HTR-8/SVneo (cell line): ENCODE data around the gene NOPCHAP1.
"Not testable (repeated sequence)": the region's sequence is repeated elsewhere in the genome, so short reads cannot be mapped to it uniquely, and the experiment has no call there.

Experiments
- DNase-seq: peaks from one replicate; pipeline ENCODE4 v3.0.0; 2011; ENCODE audit warnings: low spot score, mixed read lengths; ENCODE audit not compliant: insufficient read length
- FAIRE-seq: peaks from 2 replicates; lab custom pipeline; 2011; peaks lifted over from hg19 to GRCh38; lab: Jason Lieb, UNC

NOPCHAP1 gene, protein sequence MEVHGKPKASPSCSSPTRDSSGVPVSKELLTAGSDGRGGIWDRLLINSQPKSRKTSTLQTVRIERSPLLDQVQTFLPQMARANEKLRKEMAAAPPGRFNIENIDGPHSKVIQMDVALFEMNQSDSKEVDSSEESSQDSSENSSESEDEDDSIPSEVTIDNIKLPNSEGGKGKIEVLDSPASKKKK

DNA sequence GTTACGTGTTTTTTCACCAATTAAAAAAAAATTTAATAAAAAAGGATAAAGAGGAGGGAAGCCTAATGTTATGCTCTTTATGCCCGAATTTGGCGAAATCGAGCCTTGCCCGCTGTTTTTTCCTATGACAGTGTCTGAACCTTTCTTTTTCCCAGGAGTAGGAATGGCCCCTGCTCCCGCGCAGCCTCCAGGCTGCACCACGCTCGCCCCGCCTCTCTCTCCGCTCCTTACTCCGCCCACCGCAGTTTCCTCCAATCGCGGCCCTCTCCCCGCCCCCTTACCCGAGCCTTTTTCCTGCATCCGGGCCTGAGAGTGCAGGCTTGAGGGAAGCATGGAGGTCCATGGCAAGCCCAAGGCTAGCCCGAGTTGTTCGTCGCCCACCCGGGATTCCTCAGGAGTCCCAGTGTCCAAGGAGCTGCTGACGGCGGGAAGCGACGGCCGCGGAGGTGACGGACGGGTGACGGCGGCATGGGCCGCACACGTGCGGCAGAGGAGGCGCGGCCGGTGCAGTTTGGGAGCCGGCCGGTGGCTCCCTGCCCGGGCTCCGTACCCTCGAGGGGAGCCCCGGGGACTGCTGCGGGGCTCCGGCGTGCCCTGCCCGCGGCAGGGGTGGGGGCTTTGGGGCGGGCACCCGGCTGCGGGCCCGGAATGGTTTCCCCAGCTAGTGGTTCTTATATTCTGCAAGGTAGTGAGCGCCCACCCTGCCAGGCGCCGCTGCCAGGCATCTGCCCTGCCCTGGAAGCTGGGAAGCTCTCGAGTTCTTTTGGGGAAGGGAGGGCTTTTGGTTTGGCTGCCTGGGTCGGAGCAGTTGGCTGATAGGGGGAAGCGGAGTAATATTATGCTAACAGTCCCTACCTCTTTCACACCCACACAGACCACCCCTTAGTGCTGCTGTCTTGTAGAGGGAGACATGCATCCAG is at the start of gene NOPCHAP1:
TSS of gene NOPCHAP1 (plus strand) at position 295 of the 920 bp plus-strand sequence. CDS start at position 332, 37 bp downstream.
- peak; percentile 81 for FAIRE-seq
- DNase-seq: peak; percentile 93

DNA sequence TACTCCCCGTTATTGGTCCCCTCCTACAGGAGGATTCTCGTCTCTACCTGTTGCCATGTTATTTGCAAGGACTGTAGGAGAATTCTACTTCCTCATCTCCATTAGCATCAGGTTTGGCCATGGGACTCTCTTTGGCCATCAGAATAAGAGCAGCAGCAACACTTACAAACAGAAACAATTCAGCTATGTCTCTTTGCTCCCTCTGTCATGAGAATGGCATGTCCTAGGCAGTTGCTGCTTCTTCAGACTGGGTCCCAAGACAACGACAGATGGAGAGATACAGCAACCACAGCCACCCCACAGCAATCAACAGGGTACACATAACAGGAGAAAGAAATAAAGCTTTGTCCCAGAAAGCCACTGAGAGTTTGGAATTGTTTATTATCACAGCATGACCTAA is 47.7 kb upstream of the NOPCHAP1 start:
- DNase-seq (no peak), FAIRE-seq (no peak)

DNA sequence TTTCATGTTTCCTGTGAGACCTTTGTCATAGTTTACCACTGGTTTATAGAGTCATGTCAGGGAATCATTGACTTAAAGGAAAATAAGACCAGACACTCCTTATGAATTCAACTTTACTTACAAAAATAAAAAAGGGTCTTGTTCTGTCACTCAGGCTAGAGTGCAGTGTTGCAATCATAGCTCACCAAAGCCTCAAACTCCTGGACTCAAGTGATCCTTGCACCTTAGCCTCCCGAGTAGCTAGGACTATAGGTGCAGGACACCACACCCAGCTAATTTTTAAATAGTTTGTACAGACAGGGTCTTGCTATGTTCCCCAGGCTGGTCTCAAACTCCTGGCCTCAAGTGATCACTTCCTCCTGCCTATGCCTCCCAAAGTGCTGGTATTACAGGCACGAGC is 47.0 kb upstream of the NOPCHAP1 start:
- no peak for FAIRE-seq
- no peak for DNase-seq

DNA sequence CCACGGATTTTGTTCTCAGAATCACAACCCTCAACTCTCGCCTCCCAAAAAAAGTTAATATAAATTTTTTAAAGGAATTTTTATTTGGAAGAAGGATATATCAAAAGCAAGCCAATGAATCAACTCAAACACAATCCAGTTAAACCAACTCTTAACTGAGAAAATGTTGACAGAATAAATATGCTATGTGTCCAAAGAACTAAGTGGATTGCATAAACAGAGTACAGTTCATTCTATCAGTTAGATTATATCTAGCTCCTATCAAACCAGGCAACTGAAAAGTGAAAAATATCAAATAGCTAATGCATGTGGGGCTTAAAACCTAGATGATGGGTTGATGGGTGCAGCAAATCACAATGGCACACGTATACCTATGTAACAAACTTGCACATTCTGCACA is 44.7 kb upstream of the NOPCHAP1 start:
- no peak for DNase-seq
- FAIRE-seq: no peak

DNA sequence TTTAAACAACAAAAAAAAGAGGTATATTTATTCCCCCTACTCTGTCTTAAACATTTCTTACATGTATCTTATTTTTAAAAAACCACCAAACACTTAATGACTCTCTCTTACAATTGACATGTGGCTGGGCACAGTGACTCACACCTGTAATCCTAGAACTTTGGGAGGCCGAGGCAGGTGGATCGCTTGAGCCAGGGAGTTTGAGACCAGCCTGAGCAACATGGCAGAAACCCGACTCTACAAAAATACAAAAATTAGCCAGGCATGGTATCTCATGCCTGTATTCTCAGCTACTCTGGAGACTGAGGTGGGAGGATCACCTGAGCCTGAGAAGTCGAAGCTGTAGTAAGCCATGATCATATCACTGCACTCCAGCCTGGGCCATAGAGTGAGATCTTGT is 44.0 kb upstream of the NOPCHAP1 start:
- DNase-seq: no peak
- FAIRE-seq: no peak

DNA sequence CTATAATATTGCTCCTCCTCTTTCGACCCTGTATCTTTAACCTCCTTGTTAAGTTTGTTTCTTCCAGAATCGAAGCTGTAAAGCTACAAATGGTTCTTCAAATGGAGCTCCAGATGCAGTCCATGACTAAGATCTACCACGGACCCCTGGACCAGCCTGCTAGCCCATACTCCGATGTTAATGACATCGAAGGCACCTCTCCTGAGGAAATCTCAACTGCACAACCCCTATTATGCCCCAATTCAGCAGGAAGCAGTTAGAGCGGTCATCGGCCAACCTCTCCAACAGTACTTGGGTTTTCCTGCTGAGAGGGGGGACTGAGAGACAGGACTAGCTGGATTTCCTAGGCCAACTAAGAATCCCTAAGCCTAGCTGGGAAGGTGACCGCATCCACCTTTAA is 42.7 kb upstream of the NOPCHAP1 start:
- not testable (repeated sequence) for FAIRE-seq, DNase-seq

DNA sequence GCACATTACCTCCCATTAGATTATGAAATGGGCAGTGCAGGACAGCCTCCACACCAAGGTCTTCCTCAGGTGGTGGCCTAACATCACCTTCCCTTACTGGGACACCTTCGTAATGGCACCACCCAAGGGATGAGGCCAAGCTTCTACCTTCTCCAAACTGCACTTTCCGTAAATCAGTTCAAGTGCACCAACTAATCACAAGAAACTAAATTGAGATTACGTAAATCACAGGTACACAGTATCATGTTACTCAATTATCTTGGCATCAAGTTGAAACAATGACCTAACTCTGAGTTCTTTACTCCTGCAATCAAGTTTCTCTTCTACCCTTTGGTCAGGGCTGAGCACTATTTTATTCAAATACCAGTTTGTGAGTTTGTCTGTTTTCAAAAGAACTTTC is 41.9 kb upstream of the NOPCHAP1 start:
- DNase-seq (no peak), FAIRE-seq (no peak)

DNA sequence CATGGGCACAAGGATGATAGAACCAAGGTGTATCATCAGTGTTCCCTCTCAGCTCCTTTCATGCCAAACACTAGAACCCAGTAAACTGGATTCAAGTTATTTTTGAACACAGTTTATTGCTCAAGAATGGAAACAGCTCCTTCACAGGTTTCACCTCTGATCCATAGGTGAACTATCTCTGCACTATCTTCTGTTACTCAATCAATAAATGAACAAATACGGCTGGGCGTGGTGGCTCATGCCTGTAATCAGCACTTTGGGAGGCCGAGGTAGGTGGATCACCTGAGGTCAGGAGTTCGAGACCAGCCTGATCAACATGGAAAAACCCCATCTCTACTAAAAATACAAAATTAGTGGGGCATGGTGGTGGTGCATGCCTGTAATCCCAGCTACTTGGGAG is 37.4 kb upstream of the NOPCHAP1 start:
- DNase-seq, FAIRE-seq: not testable (repeated sequence)

DNA sequence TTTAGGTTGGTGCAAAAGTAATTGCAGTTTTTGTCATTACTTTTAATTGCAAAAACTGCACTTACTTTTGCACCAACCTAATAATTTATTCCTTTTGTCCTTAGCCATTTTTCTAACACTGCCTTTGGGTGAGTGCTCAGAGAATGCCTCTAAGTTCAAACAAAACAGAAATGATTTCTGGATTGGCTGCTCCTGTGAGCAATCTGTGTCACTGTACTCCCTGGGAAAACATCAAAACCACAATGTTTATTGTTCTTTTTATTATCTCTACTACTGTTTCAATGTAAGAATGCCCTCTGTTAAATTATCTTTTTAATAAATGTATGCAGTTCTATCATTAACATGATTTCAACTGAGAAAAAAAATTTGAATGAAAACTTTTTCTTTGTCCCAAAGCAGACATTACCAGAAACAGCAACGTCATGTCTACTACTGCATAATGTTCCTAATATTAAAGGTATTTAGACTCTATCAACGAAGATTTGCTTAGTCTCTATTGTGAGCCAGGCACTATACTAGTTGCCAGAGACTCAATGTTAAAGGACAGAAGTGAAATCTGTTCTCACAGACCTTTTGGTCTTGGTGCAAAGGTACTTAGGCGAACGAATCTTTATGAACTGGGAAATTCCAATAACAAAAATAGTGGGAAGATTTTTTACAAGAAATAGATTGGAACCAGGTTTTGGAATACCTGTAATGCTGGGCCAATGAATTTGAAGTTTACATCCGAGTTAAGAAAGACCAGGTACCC is 34.2 kb upstream of the NOPCHAP1 start:
- DNase-seq (no peak), FAIRE-seq (no peak)

DNA sequence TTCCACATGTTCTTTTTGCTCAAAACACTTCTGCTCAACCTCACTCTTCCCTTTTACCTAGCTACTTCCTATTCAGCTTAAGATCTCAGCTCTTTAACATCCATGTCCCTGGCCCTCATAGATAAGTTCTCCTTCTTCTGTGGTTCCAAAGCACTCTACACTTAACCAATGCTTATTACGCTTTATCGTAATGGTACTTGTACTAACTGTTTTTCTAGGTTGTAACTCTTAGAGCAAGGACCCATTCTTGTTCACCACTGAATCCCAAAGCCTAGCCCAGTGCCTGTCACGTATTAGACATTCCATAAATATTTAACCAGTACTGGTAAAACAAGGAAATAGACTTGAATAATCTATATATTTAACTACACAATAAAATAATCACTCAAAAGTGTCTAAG is 33.3 kb upstream of the NOPCHAP1 start:
- no peak for DNase-seq
- no peak for FAIRE-seq

DNA sequence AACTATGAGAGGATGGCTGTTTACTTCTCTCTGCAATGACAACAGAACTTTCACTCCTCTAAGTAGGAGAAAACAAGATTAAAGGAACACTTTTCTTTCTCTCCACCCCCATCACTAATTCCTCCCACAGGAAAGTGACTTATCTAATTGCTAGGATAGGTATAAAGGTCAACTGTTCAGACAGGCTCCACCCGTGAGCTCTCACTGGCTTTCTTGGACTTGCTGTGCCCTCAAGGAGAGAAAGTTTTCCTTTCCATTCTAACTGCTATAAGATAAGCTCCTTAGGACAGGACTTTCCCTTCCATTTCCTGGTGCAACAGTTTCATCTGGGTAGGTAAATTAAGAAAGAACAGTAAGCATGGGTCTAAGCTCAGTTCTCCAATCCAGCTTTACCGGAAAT is 32.8 kb upstream of the NOPCHAP1 start:
- FAIRE-seq (no peak), DNase-seq (no peak)

DNA sequence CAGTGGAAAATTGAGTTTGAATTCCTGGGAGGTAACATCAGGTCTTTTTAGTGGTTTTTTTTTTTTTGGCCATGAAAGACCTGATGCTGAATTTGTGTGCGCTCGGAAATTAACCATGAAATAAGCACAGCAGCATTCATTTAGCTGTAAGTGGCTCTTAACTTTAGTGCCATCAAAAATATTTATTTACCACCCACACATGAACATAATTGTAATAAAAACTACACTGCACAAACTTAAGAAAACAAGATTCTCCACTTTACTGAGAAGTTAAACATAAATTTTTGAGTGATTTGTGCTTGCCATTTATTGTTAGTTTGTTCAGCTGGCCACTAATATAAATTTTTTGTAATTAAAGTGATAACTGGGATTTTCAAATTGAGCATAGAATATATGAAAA is 30.4 kb upstream of the NOPCHAP1 start:
- no peak for DNase-seq
- no peak for FAIRE-seq

DNA sequence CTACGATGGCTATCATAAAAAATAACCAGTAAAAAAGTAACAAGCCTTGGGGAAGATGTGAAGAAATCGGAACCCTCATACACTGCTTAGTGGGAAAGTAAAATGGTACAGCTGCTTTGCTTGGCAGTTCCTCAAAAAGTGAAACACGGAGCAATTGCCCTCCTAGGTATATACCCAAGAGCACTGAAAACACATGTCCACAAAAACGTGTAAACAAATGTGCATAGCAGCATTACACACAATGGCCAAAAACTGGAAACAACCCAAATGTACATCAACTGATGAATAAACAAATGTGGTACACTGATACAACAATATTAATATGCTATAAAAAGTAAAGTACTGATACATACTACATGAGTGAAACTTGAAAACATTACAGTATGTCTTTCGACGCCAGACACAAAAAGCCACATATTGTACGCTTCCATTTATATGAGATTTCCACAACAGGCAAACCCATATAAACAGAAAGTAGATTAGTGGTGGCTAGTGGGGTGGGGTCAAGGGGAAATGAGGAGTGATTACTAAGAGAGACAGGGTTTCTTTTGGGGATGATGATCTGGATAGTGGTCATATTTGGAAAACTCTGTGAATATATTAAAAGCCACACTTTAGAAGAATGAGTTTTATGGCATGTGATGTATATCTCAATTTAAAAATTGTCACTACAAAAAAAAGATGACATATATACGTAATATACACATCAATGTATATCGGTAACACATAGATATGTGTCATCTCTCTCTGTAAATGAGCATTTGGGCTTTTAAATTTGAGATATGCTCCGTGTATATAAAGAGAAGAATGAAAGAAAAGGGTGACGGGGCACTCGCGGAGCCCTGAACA is 29.0 kb upstream of the NOPCHAP1 start:
- FAIRE-seq (no peak), DNase-seq (no peak)

DNA sequence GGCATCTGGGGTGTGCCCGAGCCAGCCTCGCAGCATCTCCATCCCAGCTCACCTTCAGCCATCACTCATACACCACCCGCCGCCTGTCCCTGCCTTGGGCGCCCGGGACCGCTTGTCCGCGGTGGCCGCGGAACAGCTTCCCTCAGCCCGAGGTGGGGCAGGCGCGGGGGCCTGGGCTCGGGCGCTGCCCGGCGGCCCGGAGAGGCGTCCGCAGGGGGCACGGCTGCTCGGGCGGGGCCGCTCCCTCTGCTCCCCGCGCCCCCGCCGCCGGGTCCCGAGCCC is 28.5 kb upstream of the NOPCHAP1 start:
- DNase-seq: peak; percentile 21
- FAIRE-seq: no peak

DNA sequence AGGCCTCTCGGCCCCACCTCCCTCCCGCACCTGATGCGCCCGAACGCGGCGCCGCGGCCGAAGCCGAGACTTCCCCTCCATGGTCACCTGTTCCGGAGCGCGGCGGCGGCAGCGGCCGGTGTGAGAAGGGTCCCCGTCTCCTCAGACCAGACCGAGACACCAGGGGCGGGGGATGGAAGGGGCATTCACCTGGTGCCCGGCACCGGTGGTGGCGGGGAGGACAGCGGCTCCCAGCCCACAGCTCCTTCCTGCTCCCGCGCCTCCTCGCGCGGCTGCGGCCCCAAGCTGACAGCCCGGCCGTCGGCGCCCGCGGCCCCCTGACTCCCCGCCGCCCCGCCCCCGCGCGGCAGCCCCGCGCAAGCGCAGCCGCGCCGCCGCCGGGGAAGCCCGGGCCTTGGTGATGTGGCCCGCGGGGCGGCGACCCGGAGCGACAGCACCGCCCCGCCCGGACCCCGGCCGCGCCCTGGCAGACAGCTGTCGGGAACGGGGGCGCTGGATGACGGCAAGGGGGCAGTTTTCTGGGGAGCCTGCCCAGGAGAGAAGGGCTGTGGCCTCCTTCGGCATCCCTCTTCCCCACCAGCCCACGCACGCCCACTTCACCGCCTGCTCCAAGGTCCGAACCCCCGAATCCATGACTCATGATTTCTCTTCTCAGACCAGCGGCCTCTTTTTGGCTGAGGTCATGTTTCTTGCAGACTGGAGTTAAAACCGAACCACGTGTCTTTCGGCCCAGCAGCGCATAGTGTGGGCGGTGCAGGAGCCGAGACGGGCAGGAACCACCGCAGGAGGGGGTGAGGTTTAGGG is 27.9 kb upstream of the NOPCHAP1 start, which contains the start of gene SLC41A2:
TSS of gene SLC41A2 (minus strand) at position 290 of the 804 bp plus-strand sequence. CDS start 29,763 bp downstream, outside the sequence.
- DNase-seq: peak; percentile 85
- FAIRE-seq: peak; percentile 83

DNA sequence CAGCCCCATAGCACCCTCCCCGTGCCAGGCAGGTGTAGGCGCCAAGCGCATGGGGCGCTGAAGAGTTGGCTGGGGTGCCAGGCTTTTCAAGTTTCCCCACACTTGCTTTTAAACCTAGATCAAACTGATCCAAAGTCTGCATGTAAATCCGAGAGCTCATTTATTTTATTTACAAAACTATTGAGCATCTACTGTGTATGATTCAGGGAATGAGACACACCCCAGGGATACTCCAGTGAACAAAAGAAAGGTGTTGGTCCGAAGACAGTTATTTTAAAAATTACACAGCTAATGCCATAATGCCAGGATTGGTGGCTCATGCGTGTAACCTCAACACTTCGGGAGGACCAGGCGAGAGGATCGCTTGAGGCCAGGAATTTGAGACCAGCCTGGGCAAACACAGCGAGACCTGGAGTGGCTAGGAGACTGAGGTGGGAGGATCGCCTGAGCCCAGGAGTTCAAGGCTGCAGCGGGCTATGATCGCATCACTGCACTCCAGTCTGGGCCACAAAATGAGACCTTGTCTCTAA is 27.2 kb upstream of the NOPCHAP1 start:
- FAIRE-seq: no peak
- no peak for DNase-seq

DNA sequence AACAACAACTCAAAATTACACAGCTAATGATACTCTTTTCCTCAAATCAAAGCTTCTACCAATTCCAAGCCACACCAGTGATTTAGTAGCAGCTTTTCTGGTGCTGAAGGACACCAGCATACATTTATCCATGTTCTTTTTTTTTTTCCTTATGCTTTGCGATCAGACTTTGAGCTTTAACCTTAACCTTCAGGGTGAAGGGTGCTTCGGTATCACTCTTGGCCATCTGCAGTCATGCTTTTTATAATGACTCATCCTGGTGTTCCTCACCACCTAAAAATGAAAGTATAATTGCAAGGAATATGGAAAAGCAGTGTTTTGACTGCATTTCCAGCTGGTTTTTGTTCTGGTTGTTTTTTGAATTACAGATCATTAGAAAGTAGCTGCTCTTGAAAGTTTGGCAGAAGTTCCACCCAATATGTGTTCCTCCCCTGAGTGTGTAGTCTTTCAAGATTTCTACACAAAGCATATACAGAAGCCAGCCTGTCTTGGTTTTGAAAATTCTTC is 26.7 kb upstream of the NOPCHAP1 start:
- no peak for DNase-seq
- FAIRE-seq: no peak

DNA sequence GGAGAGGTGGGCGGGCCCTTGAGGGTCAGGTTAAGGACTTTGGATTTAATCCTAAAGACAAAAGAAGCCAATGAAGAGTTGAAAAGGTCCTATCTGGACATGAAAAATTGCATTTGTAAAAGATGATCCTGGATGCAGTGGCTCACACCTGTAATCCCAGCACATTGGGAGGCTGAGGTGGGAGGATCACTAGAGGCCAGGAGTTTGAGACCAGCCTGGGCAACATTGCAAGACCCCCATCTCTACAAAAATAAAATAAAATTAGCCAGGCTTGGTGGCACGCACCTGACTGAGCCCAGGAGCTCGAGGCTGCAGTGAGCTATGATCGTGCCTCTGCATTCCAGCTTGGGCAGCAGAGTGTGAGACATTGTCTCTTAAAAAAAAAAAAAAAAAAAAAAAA is 25.7 kb upstream of the NOPCHAP1 start:
- DNase-seq (no peak), FAIRE-seq (no peak)

DNA sequence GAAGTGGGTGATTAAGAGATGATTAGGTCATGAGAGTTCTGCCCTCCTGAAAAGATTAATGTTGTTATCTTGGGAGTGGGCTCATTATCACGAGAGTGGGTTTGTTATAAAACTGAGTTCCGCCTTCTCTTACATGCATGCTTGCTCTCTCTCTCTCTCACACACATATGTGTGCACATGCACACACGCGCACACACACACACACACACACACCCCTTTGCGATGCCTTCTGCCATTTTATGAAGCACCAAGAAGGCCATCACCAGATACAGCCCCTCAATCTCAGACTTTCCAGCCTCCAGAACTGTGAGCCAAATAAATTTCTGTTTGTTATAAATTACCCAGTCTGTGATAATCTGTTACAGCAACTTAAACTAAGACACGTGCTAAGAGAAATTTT is 22.4 kb upstream of the NOPCHAP1 start:
- no peak for FAIRE-seq

More for the DNA sequence above, 22.4 kb upstream of the NOPCHAP1 start:
- DNase-seq: no peak
